Activated CD8-positive, alpha-beta memory T cell treated with anti-CD3 and anti-CD28 coated beads, Interleukin-2, amount 10 ng/mL, durations not matched to agents 7 days and 5 days (primary cell): Measurements from ENCODE around the gene LRIG3. TPM values are rescaled to one million over a fixed set of nuclear protein-coding genes. Genes with fewer than 3 reads are reported as not detected.

Experiments
- ATAC-seq: fragments of 150-1000 bp; cut with Tn5 transposase; one replicate; pipeline ENCODE4 v1.10.0; 2021; ENCODE audit warnings: moderate library complexity
- CTCF ChIA-PET: fragments of 350-600 bp; sonication (Branson Sonifier 250); formaldehyde crosslinking; loops from one replicate; lab custom pipeline; 2021; ENCODE audit warnings: antibody characterized with exemption; lab: Charles Lee
- DNase-seq: peaks from one replicate; pipeline ENCODE4 v3.0.0-alpha.2; 2020
- H3K27ac Mint-ChIP-seq: one replicate; pipeline ENCODE4 v1.8.0; 2021; ENCODE audit warnings: mild to moderate bottlenecking, mixed read lengths
- H3K27me3 Mint-ChIP-seq: one replicate; pipeline ENCODE4 v1.8.0; 2021; ENCODE audit warnings: mixed read lengths
- H3K36me3 Mint-ChIP-seq: one replicate; pipeline ENCODE4 v1.8.0; 2021; ENCODE audit warnings: mild to moderate bottlenecking, mixed read lengths
- H3K4me1 Mint-ChIP-seq: one replicate; pipeline ENCODE4 v1.8.0; 2021; ENCODE audit warnings: mixed read lengths
- H3K4me3 Mint-ChIP-seq: one replicate; pipeline ENCODE4 v1.8.0; 2021; ENCODE audit warnings: mild to moderate bottlenecking, moderate library complexity, mixed read lengths
- H3K9me3 Mint-ChIP-seq: one replicate; pipeline ENCODE4 v1.8.0; 2022; ENCODE audit warnings: low read depth, mixed read lengths
- total RNA-seq, 2 experiments: library from RNA; stranded (reverse); gene quantifications; one replicate each; pipeline ENCODE4 v1.2.3, GENCODE V29; 2021

The LRIG3 gene
- total RNA-seq, 2 experiments from 2014 or later, result 0.30 TPM; not detected in 1

DNA sequence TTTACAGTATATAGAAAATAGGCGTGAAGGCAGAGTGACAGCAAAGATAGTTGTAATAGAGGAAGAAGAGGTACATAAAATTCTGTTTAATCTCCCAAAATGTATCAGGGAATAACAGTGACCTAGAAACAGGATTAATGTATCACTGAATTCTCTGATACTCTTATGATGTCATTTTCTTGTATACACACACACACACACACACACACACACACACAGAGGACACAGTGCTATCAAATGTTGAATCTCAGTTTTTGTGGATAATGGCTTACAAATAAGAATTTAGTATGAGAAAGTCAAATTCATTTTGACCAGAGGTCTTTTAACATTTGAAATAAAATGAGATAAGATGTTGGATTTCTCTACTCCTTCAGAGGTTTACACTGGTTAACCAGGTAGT lies 4.3 kb upstream of the LRIG3 start:
- Mint-ChIP-seq H3K4me3 (no peak overlapping the region), H3K27ac (no peak overlapping the region), H3K36me3 (no peaks in the 10 kb centered on the region), H3K4me1 (peaks cover 3% of the 10 kb centered on the region), H3K27me3 (peaks cover 11% of the 10 kb centered on the region), H3K9me3 (no peaks in the 10 kb centered on the region)
- CTCF ChIA-PET, result no interaction called here
- ATAC-seq (no peak), DNase-seq (no peak)

DNA sequence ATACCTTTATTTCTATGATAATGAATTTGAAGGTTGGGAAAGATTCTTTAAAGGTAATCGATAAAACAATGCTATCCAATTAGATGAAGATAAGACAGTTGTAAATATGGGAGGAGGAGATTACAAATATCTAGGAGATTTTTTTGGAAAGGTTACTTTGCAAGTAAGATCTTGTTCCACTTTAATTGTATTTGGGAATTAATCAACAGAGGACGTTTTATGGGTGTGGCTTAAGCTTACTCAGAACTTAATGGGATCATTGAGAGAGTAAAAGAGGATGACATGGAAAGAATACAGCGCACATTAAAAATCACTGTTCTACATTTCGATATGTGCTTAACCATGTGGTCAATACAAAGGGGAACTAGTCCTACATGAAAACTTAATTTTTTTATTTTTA lies 3.5 kb upstream of the LRIG3 start:
- Mint-ChIP-seq H3K4me1 (peaks cover 3% of the 10 kb centered on the region), H3K9me3 (no peaks in the 10 kb centered on the region), H3K27me3 (peaks cover 19% of the 10 kb centered on the region), H3K27ac (no peak overlapping the region), H3K4me3 (no peak overlapping the region), H3K36me3 (no peaks in the 10 kb centered on the region)
- no peak for ATAC-seq
- DNase-seq, result no peak
- CTCF ChIA-PET, result no interaction called here

- H3K9me3 Mint-ChIP-seq, result no peaks in the 10 kb centered on the region
- no peak overlapping the region for H3K27ac Mint-ChIP-seq
- CTCF ChIA-PET, result no interaction called here
- DNase-seq (no peak), ATAC-seq (no peak)
- H3K4me1 Mint-ChIP-seq, result peaks cover 3% of the 10 kb centered on the region
- no peak overlapping the region for H3K4me3 Mint-ChIP-seq
- H3K27me3 Mint-ChIP-seq, result peaks cover 28% of the 10 kb centered on the region
- no peaks in the 10 kb centered on the region for H3K36me3 Mint-ChIP-seq
Measured at GRCh38 chr12:58922849-58923248, 2.5 kb upstream of the LRIG3 start.

GRCh38 chr12:58920961-58921861 lies 907 bp upstream of the LRIG3 start:
- H3K4me3 Mint-ChIP-seq, result peak overlapping the region; percentile 56
- H3K9me3 Mint-ChIP-seq, result no peaks in the 10 kb centered on the region
- H3K36me3 Mint-ChIP-seq, result no peaks in the 10 kb centered on the region
- H3K27ac Mint-ChIP-seq, result no peak overlapping the region
- DNase-seq (no peak), ATAC-seq (no peak)
- peaks cover 34% of the 10 kb centered on the region for H3K27me3 Mint-ChIP-seq
- H3K4me1 Mint-ChIP-seq, result peaks cover 3% of the 10 kb centered on the region
- CTCF ChIA-PET, result no interaction called here

DNA sequence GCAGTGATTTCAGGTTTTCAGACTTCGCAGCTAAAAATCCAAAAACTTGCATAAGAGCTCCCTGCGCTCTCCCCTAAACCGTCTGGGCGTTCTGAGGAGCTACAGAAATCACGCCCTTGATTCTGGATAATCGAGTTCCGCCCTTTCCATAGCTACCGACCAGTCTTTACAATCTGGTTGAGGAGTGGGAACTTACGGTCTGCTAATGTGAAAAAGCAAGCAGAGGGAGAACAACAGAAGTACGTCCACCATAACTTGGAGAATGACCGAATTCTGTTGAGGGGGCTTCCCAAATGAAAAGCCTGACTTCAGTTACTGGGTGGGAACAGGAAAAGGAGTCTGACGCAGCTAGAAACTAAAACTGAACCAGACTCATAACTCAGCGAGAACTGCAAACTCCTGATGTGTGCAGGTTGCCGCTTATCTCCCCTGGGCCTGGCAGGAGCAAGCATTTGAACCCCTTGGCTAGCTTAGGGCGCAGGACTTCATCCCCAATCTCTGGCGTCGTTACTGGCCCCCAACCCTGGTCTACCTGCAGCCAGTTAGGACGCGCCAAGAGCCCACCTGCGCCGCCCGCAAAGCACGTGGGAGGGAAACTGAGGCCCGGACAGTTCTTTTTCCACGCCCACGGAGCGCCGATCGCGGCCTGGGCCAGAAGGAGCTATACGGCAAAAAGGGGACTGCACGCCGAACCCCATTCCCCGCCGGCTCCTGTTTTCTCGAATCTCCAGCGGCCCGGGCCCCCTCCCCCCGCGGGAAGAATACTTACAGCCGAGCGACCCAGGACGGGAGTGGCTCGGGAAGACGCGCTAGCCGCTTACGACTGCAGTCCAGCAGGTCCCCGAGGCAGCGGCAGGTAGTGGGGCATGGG lies 838 bp downstream of the LRIG3 start:
- CTCF ChIA-PET, result no interaction called here
- DNase-seq (no peak), ATAC-seq (no peak)
- Mint-ChIP-seq H3K4me1 (peaks cover 3% of the 10 kb centered on the region), H3K36me3 (no peaks in the 10 kb centered on the region), H3K27ac (no peak overlapping the region), H3K4me3 (no peak overlapping the region), H3K27me3 (peaks cover 34% of the 10 kb centered on the region), H3K9me3 (no peaks in the 10 kb centered on the region)

DNA sequence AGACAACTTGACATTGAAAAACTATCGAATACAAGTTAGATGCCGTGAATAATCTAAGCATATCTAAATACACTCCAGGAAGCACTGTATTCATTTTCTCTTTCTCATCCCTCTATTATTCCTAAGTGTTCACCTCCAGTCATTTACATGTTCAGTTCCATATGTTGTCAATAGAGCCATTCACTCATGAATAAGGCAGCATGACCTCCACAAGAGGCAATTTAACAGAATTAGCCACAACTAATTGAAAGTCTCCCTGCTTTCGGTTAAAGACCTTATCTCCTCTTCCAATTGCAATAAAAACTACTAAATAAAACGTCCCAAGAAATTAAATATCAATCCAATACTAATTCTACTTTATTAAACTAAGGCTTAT lies 1.8 kb downstream of the LRIG3 start:
- H3K9me3 Mint-ChIP-seq, result no peaks in the 10 kb centered on the region
- H3K27me3 Mint-ChIP-seq, result peaks cover 34% of the 10 kb centered on the region
- H3K27ac Mint-ChIP-seq, result no peak overlapping the region
- CTCF ChIA-PET, result no interaction called here
- H3K36me3 Mint-ChIP-seq, result no peaks in the 10 kb centered on the region
- peaks cover 3% of the 10 kb centered on the region for H3K4me1 Mint-ChIP-seq
- no peak overlapping the region for H3K4me3 Mint-ChIP-seq
- ATAC-seq (no peak), DNase-seq (no peak)

DNA sequence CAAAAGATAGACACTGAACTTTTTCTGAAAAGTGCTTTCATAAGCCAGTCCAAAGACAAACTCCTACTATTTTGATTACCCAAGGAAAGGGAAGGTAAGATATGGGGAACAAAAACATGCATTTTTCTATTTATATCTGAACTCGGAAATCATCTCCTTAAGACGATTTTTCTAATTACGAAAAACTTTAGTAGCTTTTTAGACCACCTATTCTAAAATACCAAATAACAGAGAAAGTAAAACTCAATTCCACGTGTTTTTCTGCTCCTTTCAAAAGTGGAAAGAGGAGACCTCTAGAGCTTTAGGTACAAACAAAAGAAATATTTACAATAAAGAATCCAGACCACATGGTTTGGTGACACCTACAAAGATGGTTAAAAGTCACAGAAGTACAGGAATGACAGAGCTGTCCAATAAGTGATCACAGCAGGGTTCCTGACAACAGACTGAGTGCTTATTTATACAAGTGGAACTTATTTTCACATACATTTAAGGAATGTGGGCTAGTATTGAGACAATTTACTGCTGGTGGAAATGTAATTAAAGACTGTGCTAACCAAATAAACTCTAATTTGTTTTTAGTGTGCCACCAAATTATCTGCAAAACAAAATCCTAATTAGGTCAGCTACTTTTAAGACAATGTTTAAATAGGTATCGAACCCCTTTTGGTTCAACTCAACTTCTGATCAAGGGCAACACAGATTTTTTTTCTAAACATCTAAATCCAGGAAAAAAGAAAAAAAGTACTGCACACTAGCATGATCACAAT lies 2.4 kb downstream of the LRIG3 start:
- Mint-ChIP-seq H3K27me3 (peaks cover 34% of the 10 kb centered on the region), H3K4me1 (peaks cover 3% of the 10 kb centered on the region), H3K4me3 (no peak overlapping the region), H3K27ac (no peak overlapping the region), H3K36me3 (no peaks in the 10 kb centered on the region), H3K9me3 (no peaks in the 10 kb centered on the region)
- ATAC-seq (no peak), DNase-seq (no peak)
- CTCF ChIA-PET, result interaction anchor here (0.7 kb wide), 1 partner anchor 10 kb away, joined by 3 read pairs; no protein-coding TSS in a partner anchor

DNA sequence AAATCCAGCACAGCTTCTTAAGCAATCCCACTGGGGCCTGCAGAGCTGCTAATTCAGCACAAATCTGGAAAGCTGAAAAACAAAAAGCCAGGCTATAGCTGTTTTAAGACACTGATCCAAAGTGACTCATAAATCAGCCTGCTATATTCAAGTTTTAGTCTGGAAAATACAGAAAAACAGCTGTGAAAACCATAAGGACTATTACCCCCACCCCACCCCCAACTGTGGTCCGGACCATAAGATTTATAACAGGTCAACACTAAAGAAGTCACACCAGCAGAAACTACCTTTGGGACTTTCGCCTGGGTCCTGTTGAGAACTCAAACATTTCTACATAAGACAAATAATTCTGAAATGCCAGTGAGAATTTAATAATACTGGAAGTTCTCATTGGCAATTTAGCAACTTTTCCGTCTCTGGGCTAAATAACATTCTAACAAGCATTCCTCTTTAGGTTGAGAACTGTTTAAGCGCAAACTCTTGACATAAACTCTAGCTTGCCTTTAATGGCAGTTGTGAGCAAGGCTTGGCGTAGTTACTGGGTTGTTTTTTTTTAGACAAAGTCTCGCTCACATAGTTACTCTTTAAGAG lies 3.3 kb downstream of the LRIG3 start:
- DNase-seq, result no peak
- no peaks in the 10 kb centered on the region for H3K9me3 Mint-ChIP-seq
- no peak overlapping the region for H3K27ac Mint-ChIP-seq
- ATAC-seq, result no peak
- CTCF ChIA-PET, result interaction anchor here (1.0 kb wide), 1 partner anchor 16 kb away, joined by 3 read pairs; no protein-coding TSS in a partner anchor
- H3K36me3 Mint-ChIP-seq, result no peaks in the 10 kb centered on the region
- no peak overlapping the region for H3K4me3 Mint-ChIP-seq
- H3K4me1 Mint-ChIP-seq, result peaks cover 3% of the 10 kb centered on the region
- H3K27me3 Mint-ChIP-seq, result peaks cover 34% of the 10 kb centered on the region

DNA sequence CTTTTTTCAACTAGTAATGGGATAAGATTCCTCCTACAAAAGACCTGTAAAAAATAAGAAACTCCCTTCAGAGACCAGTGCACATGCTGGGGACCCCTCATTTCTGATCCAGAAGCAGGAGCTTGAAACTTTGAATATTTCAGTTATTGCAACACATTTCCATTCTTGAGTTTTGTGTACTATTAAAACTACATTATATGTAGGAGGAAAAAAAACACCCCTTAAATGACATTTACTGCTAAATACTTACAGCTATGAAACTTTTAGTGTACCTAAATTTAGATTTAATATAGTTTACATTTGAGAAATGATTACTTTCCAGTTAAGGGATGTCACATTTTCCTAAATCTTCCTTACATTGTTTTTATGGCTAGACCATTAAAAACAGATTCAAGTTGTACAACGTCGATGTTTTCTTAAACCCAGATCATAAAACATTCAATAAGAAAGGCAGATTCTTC lies 4.1 kb downstream of the LRIG3 start:
- H3K4me3 Mint-ChIP-seq, result no peak overlapping the region
- CTCF ChIA-PET, result interaction anchor here (1.0 kb wide), 1 partner anchor 17 kb away, joined by 3 read pairs; no protein-coding TSS in a partner anchor
- peaks cover 3% of the 10 kb centered on the region for H3K4me1 Mint-ChIP-seq
- no peak overlapping the region for H3K27ac Mint-ChIP-seq
- H3K9me3 Mint-ChIP-seq, result peaks cover 2% of the 10 kb centered on the region
- DNase-seq (no peak), ATAC-seq (no peak)
- H3K27me3 Mint-ChIP-seq, result peaks cover 30% of the 10 kb centered on the region
- H3K36me3 Mint-ChIP-seq, result no peaks in the 10 kb centered on the region

GRCh38 chr12:58915634-58916033 lies 4.7 kb downstream of the LRIG3 start:
- H3K27me3 Mint-ChIP-seq, result peaks cover 28% of the 10 kb centered on the region
- DNase-seq (no peak), ATAC-seq (no peak)
- H3K9me3 Mint-ChIP-seq, result peaks cover 2% of the 10 kb centered on the region
- no peak overlapping the region for H3K4me3 Mint-ChIP-seq
- H3K36me3 Mint-ChIP-seq, result no peaks in the 10 kb centered on the region
- peaks cover 3% of the 10 kb centered on the region for H3K4me1 Mint-ChIP-seq
- H3K27ac Mint-ChIP-seq, result no peak overlapping the region
- CTCF ChIA-PET, result no interaction called here

DNA sequence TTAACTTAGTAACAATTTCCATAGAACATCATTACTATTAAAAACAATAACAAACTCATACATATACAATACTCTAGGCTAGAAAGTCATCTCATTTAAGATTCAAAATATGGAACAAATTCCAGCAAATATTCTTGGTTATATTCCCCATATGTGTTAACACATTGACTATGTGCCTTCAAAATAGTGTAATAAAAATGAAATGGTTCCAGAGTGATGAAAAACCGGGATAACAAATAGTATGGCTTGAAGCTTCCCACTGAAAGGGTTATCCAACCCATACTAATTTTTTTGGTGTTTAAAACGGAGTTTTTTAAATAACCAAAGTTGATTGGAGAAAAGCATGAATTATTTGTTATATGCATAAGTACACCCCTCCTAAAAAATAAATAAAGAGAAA lies 5.3 kb downstream of the LRIG3 start:
- Mint-ChIP-seq H3K27me3 (peaks cover 23% of the 10 kb centered on the region), H3K4me1 (no peaks in the 10 kb centered on the region), H3K36me3 (no peaks in the 10 kb centered on the region), H3K27ac (no peak overlapping the region), H3K9me3 (peaks cover 2% of the 10 kb centered on the region), H3K4me3 (no peak overlapping the region)
- ATAC-seq (no peak), DNase-seq (no peak)
- CTCF ChIA-PET, result no interaction called here

GRCh38 chr12:58914457-58914856 lies 5.8 kb downstream of the LRIG3 start:
- CTCF ChIA-PET, result no interaction called here
- no peak overlapping the region for H3K4me3 Mint-ChIP-seq
- no peaks in the 10 kb centered on the region for H3K36me3 Mint-ChIP-seq
- ATAC-seq, result no peak
- peaks cover 2% of the 10 kb centered on the region for H3K9me3 Mint-ChIP-seq
- no peak for DNase-seq
- no peak overlapping the region for H3K27ac Mint-ChIP-seq
- H3K27me3 Mint-ChIP-seq, result peaks cover 20% of the 10 kb centered on the region
- no peaks in the 10 kb centered on the region for H3K4me1 Mint-ChIP-seq

DNA sequence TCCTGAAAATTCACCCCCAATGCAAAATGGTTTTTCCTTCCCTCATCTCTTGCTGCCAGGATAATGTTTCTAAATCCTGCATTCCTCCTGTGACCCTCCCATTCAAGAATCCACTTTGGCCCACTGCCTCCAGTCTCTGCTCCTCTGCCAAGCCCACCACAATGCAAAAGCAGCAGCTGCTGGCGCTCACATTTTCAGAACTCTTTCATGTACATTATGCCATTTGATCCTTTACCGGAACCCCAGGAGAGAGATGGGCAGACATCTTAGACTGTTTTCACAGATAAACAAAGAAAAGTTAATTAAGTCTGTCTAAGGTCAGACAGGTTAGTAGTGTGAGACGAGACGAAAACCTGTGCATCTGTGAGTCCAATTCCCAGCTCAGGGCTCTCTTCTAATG lies 12.9 kb downstream of the LRIG3 start:
- H3K9me3 Mint-ChIP-seq, result peaks cover 2% of the 10 kb centered on the region
- CTCF ChIA-PET, result no interaction called here
- H3K36me3 Mint-ChIP-seq, result no peaks in the 10 kb centered on the region
- DNase-seq, result no peak
- H3K4me3 Mint-ChIP-seq, result no peak overlapping the region
- H3K27ac Mint-ChIP-seq, result no peak overlapping the region
- no peaks in the 10 kb centered on the region for H3K27me3 Mint-ChIP-seq
- no peaks in the 10 kb centered on the region for H3K4me1 Mint-ChIP-seq
- no peak for ATAC-seq
